ENCODE measurements around the gene CACNG8. TPM values are rescaled to one million over a fixed set of nuclear protein-coding genes. Genes with fewer than 3 reads are reported as not detected.

Gene CACNG8
- not detected in 2 replicates for total RNA-seq (2014; rRNA removed; shearing (Covaris generic); ENCODE audit: low replicate concordance)

GRCh38 chr19:53962887-53963431 lies at the start of gene CACNG8:
Gene CACNG8, plus strand, starts transcription at chr19:53962937.
- Histone ChIP-seq H3K9me2 (replicated peaks; ENCODE audit: insufficient read depth, low read length) (no peaks in the 10 kb centered on the region), H4K20me1 (ENCODE audit: insufficient read depth, low read depth, low read length) (no peaks in the 10 kb centered on the region), H3K36me3 (ENCODE audit: insufficient read depth, low read length) (no peaks in the 10 kb centered on the region), H2AFZ (ENCODE audit: low read length) (no peak within 1 kb of the TSS), H3K27ac (ENCODE audit: low read length) (no peak within 1 kb of the TSS), H3K9ac (ENCODE audit: low read length) (no peak within 1 kb of the TSS), H3K27me3 (ENCODE audit: low read length) (no peaks in the 10 kb centered on the region), H3K4me1 (ENCODE audit: low read length) (no peaks in the 10 kb centered on the region), H3K4me2 (ENCODE audit: low read depth, low read length, poor library complexity, severe bottlenecking) (no peak within 1 kb of the TSS), H3K79me2 (ENCODE audit: low read length) (no peaks in the 10 kb centered on the region), H3K4me3 (ENCODE audit: low read length) (no peak within 1 kb of the TSS), H3K9me3 (ENCODE audit: low read length) (no peaks in the 10 kb centered on the region)
- no peak for DNase-seq

GRCh38 chr19:53915000-53915399 lies 47.7 kb upstream of the CACNG8 start:
- Histone ChIP-seq H3K4me2 (ENCODE audit: low read depth, low read length, poor library complexity, severe bottlenecking) (no peak overlapping the region), H2AFZ (ENCODE audit: low read length) (no peak overlapping the region), H3K9me2 (replicated peaks; ENCODE audit: insufficient read depth, low read length) (no peaks in the 10 kb centered on the region), H3K4me3 (ENCODE audit: low read length) (no peak overlapping the region), H3K4me1 (ENCODE audit: low read length) (no peaks in the 10 kb centered on the region), H4K20me1 (ENCODE audit: insufficient read depth, low read depth, low read length) (no peaks in the 10 kb centered on the region), H3K27ac (ENCODE audit: low read length) (no peak overlapping the region), H3K9ac (ENCODE audit: low read length) (no peak overlapping the region), H3K27me3 (ENCODE audit: low read length) (no peaks in the 10 kb centered on the region), H3K9me3 (ENCODE audit: low read length) (no peaks in the 10 kb centered on the region), H3K79me2 (ENCODE audit: low read length) (no peaks in the 10 kb centered on the region), H3K36me3 (ENCODE audit: insufficient read depth, low read length) (no peaks in the 10 kb centered on the region)
- no peak for DNase-seq

GRCh38 chr19:53916004-53916403 lies 46.7 kb upstream of the CACNG8 start:
- H3K4me3 ChIP-seq (ENCODE audit: low read length) = no peak overlapping the region
- H3K79me2 ChIP-seq (ENCODE audit: low read length) = no peaks in the 10 kb centered on the region
- no peak for DNase-seq
- H3K27ac ChIP-seq (ENCODE audit: low read length) = no peak overlapping the region
- no peaks in the 10 kb centered on the region for H3K4me1 ChIP-seq (ENCODE audit: low read length)
- no peaks in the 10 kb centered on the region for H4K20me1 ChIP-seq (ENCODE audit: insufficient read depth, low read depth, low read length)
- no peak overlapping the region for H2AFZ ChIP-seq (ENCODE audit: low read length)
- H3K36me3 ChIP-seq (ENCODE audit: insufficient read depth, low read length) = no peaks in the 10 kb centered on the region
- H3K27me3 ChIP-seq (ENCODE audit: low read length) = no peaks in the 10 kb centered on the region
- no peak overlapping the region for H3K4me2 ChIP-seq (ENCODE audit: low read depth, low read length, poor library complexity, severe bottlenecking)
- H3K9me3 ChIP-seq (ENCODE audit: low read length) = no peaks in the 10 kb centered on the region
- no peak overlapping the region for H3K9ac ChIP-seq (ENCODE audit: low read length)
- no peaks in the 10 kb centered on the region for H3K9me2 ChIP-seq (replicated peaks; ENCODE audit: insufficient read depth, low read length)

GRCh38 chr19:53917356-53917755 lies 45.4 kb upstream of the CACNG8 start:
- Histone ChIP-seq H3K79me2 (ENCODE audit: low read length) (no peaks in the 10 kb centered on the region), H3K4me1 (ENCODE audit: low read length) (no peaks in the 10 kb centered on the region), H3K9ac (ENCODE audit: low read length) (no peak overlapping the region), H3K4me3 (ENCODE audit: low read length) (no peak overlapping the region), H2AFZ (ENCODE audit: low read length) (no peak overlapping the region), H3K4me2 (ENCODE audit: low read depth, low read length, poor library complexity, severe bottlenecking) (no peak overlapping the region), H4K20me1 (ENCODE audit: insufficient read depth, low read depth, low read length) (no peaks in the 10 kb centered on the region), H3K36me3 (ENCODE audit: insufficient read depth, low read length) (no peaks in the 10 kb centered on the region), H3K27me3 (ENCODE audit: low read length) (no peaks in the 10 kb centered on the region), H3K9me2 (replicated peaks; ENCODE audit: insufficient read depth, low read length) (no peaks in the 10 kb centered on the region), H3K27ac (ENCODE audit: low read length) (no peak overlapping the region), H3K9me3 (ENCODE audit: low read length) (no peaks in the 10 kb centered on the region)
- no peak for DNase-seq

- no peak overlapping the region for H2AFZ ChIP-seq (ENCODE audit: low read length)
- H3K36me3 ChIP-seq (ENCODE audit: insufficient read depth, low read length) = no peaks in the 10 kb centered on the region
- no peak overlapping the region for H3K4me2 ChIP-seq (ENCODE audit: low read depth, low read length, poor library complexity, severe bottlenecking)
- no peak overlapping the region for H3K4me3 ChIP-seq (ENCODE audit: low read length)
- no peaks in the 10 kb centered on the region for H3K27me3 ChIP-seq (ENCODE audit: low read length)
- no peaks in the 10 kb centered on the region for H3K4me1 ChIP-seq (ENCODE audit: low read length)
- H3K9me2 ChIP-seq (replicated peaks; ENCODE audit: insufficient read depth, low read length) = no peaks in the 10 kb centered on the region
- H4K20me1 ChIP-seq (ENCODE audit: insufficient read depth, low read depth, low read length) = no peaks in the 10 kb centered on the region
- H3K9ac ChIP-seq (ENCODE audit: low read length) = no peak overlapping the region
- no peaks in the 10 kb centered on the region for H3K79me2 ChIP-seq (ENCODE audit: low read length)
- DNase-seq = peak; percentile 80
- no peaks in the 10 kb centered on the region for H3K9me3 ChIP-seq (ENCODE audit: low read length)
- H3K27ac ChIP-seq (ENCODE audit: low read length) = no peak overlapping the region
Measured at GRCh38 chr19:53927739-53928138, 35.0 kb upstream of the CACNG8 start.

- no peak overlapping the region for H3K9ac ChIP-seq (ENCODE audit: low read length)
- H3K9me2 ChIP-seq (replicated peaks; ENCODE audit: insufficient read depth, low read length) = no peaks in the 10 kb centered on the region
- H4K20me1 ChIP-seq (ENCODE audit: insufficient read depth, low read depth, low read length) = 0 out of 2 replicates have a peak, but pooled peaks cover 3% of the 10 kb centered on the region
- H3K9me3 ChIP-seq (ENCODE audit: low read length) = no peaks in the 10 kb centered on the region
- no peak overlapping the region for H3K4me3 ChIP-seq (ENCODE audit: low read length)
- no peak overlapping the region for H3K27ac ChIP-seq (ENCODE audit: low read length)
- no peaks in the 10 kb centered on the region for H3K79me2 ChIP-seq (ENCODE audit: low read length)
- no peaks in the 10 kb centered on the region for H3K4me1 ChIP-seq (ENCODE audit: low read length)
- no peaks in the 10 kb centered on the region for H3K36me3 ChIP-seq (ENCODE audit: insufficient read depth, low read length)
- no peak overlapping the region for H3K4me2 ChIP-seq (ENCODE audit: low read depth, low read length, poor library complexity, severe bottlenecking)
- no peak for DNase-seq
- H3K27me3 ChIP-seq (ENCODE audit: low read length) = no peaks in the 10 kb centered on the region
- H2AFZ ChIP-seq (ENCODE audit: low read length) = no peak overlapping the region
Measured at GRCh38 chr19:53936029-53936428, 26.7 kb upstream of the CACNG8 start.

GRCh38 chr19:53942001-53942786 lies 20.5 kb upstream of the CACNG8 start:
- Histone ChIP-seq H3K4me2 (ENCODE audit: low read depth, low read length, poor library complexity, severe bottlenecking) (no peak overlapping the region), H3K79me2 (ENCODE audit: low read length) (no peaks in the 10 kb centered on the region), H3K27ac (ENCODE audit: low read length) (no peak overlapping the region), H3K4me1 (ENCODE audit: low read length) (no peaks in the 10 kb centered on the region), H3K9me2 (replicated peaks; ENCODE audit: insufficient read depth, low read length) (no peaks in the 10 kb centered on the region), H3K9me3 (ENCODE audit: low read length) (no peaks in the 10 kb centered on the region; the same call in 1 of the 2 replicates), H4K20me1 (ENCODE audit: insufficient read depth, low read depth, low read length) (no peaks in the 10 kb centered on the region), H3K27me3 (ENCODE audit: low read length) (no peaks in the 10 kb centered on the region), H3K9ac (ENCODE audit: low read length) (no peak overlapping the region), H3K36me3 (ENCODE audit: insufficient read depth, low read length) (no peaks in the 10 kb centered on the region), H3K4me3 (ENCODE audit: low read length) (no peak overlapping the region), H2AFZ (ENCODE audit: low read length) (no peak overlapping the region)
- peak; percentile 46 for DNase-seq

- Histone ChIP-seq H3K9me3 (ENCODE audit: low read length) (no peaks in the 10 kb centered on the region; the same call in 1 of the 2 replicates), H3K36me3 (ENCODE audit: insufficient read depth, low read length) (no peaks in the 10 kb centered on the region), H3K9ac (ENCODE audit: low read length) (no peak overlapping the region), H3K27me3 (ENCODE audit: low read length) (no peaks in the 10 kb centered on the region), H3K4me1 (ENCODE audit: low read length) (no peaks in the 10 kb centered on the region), H3K79me2 (ENCODE audit: low read length) (no peaks in the 10 kb centered on the region), H3K9me2 (replicated peaks; ENCODE audit: insufficient read depth, low read length) (no peaks in the 10 kb centered on the region), H4K20me1 (ENCODE audit: insufficient read depth, low read depth, low read length) (no peaks in the 10 kb centered on the region), H3K4me3 (ENCODE audit: low read length) (no peak overlapping the region), H3K27ac (ENCODE audit: low read length) (no peak overlapping the region), H3K4me2 (ENCODE audit: low read depth, low read length, poor library complexity, severe bottlenecking) (no peak overlapping the region), H2AFZ (ENCODE audit: low read length) (no peak overlapping the region)
- DNase-seq = no peak
Measured at GRCh38 chr19:53944416-53944815, 18.3 kb upstream of the CACNG8 start.
